ENCODE measurements around the gene GRAMD1B.

Gene GRAMD1B

DNA sequence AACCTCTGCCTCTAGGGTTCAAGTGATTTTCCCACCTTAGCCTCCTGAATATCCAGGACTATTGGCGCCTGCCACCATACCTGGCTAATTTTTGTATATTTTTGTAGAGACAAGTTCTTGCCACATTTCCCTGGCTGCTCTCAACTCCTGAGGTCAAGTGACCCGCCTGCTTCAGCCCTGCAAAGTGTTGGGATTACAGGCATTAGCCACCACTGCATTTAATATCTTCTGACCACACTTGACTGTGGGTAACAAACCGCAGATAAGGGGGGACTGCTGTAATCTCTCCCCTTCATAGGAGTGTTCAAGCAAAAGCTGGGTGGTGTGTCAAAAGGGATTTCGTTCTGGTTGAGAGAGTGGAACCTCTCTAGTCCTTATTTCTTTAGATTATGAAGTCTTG, 53.4 kb downstream of the GRAMD1B start:
- TF ChIP-seq, protein P1, sequence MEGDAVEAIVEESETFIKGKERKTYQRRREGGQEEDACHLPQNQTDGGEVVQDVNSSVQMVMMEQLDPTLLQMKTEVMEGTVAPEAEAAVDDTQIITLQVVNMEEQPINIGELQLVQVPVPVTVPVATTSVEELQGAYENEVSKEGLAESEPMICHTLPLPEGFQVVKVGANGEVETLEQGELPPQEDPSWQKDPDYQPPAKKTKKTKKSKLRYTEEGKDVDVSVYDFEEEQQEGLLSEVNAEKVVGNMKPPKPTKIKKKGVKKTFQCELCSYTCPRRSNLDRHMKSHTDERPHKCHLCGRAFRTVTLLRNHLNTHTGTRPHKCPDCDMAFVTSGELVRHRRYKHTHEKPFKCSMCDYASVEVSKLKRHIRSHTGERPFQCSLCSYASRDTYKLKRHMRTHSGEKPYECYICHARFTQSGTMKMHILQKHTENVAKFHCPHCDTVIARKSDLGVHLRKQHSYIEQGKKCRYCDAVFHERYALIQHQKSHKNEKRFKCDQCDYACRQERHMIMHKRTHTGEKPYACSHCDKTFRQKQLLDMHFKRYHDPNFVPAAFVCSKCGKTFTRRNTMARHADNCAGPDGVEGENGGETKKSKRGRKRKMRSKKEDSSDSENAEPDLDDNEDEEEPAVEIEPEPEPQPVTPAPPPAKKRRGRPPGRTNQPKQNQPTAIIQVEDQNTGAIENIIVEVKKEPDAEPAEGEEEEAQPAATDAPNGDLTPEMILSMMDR (IDR thresholded peaks at IDR 0.05; ENCODE audit: low read depth, low read length) = no peak
- H3K4me3 ChIP-seq (ENCODE audit: low read depth, low read length) = no peak overlapping the region

DNA sequence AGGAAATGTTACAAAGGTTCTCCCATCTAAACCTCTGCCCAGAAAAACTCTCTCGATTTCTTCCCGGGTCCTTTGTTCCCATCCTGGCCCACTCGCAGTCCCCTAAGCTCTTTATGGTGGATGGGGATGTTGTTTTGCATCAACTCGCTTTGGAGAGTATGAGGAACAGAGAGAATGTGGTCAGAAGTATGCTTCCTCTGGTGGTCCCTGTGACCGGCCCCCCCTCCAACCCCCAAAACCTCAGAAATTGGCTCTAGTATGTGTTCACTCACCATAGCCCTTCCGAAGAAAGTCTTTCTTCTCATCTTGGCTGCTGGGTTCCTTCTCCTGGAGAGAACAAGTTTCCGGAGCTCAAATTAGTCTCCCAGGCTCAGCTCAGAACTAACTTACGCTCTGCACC, 54.4 kb downstream of the GRAMD1B start:
- TF ChIP-seq, protein P1 (IDR thresholded peaks at IDR 0.05; ENCODE audit: low read depth, low read length) = no peak
- H3K4me3 ChIP-seq (ENCODE audit: low read depth, low read length) = no peak overlapping the region

DNA sequence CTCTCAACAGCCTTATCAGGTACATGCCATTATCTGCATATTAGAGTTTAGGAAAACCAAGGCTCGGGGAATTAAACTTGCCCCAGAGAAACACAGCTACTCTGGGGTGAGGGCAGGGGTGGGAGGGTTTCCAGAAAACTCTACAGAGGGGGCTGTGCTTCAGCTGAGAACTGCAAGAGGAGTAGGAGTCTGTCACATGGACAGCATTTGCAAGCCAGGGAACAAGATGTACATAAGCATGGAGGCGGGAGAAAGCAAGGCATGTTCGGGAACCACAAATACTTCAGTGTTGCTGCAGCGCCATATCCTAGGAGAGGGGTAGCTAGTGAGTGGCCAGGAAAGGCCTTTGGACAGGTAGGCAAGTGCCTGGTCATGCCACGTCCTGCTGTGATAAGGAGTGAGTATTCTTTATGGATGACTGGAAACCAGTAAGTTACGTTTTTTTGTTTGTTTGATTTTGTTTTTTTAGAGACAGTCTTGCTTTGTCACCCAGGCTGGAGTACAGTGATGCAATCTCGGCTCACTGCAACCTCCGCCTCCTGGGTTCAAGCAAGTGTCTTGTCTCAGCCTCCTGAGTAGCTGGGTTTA, 57.2 kb downstream of the GRAMD1B start:
- TF ChIP-seq, protein P1 (IDR thresholded peaks at IDR 0.05; ENCODE audit: low read depth, low read length) = no peak
- H3K4me3 ChIP-seq (ENCODE audit: low read depth, low read length) = no peak overlapping the region

DNA sequence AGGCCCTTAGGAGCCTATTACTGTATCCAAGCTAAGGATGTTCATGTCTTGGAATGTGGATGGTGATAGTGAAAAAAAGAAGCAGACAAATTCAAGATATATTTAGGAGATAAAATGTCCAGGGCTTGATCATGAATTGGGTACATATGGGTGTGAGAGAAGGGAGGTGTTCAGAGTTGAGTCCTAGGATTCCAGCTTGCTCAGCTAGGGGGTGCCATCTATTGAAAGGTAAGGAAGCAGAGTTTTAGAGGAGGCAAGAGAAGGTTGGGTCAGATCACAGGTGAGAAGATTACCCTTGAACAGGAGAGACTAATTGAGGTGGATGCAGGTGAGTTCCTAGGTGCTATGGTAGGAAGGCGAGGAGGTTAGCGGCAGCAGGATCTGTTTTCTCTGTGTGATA, 60.5 kb downstream of the GRAMD1B start:
- no peak overlapping the region for H3K4me3 ChIP-seq (ENCODE audit: low read depth, low read length)
- TF ChIP-seq, protein P1 (IDR thresholded peaks at IDR 0.05; ENCODE audit: low read depth, low read length) = no peak

DNA sequence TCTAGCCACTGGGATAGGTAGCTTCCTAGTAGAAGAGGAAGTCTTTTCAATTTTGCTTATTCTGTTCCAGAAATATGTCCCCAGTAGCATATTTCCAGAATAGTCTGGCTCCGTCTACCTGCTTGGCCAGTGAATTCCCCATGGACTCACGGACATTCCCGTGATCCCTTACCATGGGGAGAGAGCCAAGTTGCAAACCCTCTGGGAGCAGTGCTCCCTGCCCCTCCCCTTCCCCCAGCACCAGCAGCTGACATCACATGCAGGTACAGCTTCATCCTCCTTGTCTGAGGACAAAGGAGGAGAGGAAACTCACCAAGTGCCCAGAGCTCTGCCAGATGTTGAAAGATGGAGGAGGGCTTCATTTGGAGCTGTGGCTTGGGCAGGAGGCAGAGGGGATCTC, 61.2 kb downstream of the GRAMD1B start:
- TF ChIP-seq, protein P1 (IDR thresholded peaks at IDR 0.05; ENCODE audit: low read depth, low read length) = no peak
- H3K4me3 ChIP-seq (ENCODE audit: low read depth, low read length) = no peak overlapping the region

DNA sequence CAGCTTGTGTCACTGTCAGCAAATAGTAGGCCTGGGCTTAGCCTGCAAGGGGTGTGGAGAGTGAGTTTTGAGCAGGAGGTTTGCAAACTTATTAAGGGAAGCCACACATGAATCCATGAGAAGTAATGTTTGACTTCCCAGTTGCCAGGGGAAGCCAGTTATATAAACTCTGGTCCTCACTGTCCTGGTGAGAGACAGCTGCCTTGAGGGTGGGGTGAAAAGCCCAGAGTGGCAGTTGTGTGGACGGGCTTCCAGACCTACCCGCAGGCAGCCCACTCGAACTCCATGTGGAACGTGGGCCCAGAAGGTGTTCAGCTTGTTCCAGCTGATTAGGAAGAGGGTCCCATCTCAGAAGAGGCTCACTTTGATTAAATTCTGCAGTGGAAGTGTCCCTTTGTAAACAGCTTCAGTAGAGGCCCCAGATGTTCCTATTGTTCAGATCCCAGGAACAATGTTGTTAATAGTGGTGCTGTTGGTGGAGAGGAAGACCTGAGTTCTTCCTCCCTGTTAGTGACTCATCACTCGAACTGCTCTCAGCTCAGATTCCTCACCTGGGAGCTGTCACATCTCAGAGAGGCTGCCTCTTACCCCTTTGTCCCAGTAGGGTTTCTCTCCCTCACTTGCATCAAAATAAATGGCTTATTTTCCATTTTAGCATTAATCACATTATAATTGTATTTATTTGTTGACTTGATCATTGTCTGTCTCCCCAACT, 63.4 kb downstream of the GRAMD1B start:
- TF ChIP-seq, protein P1 (IDR thresholded peaks at IDR 0.05; ENCODE audit: low read depth, low read length) = no peak
- H3K4me3 ChIP-seq (ENCODE audit: low read depth, low read length) = no peak overlapping the region

All from WI38 (cell line).